ENCODE data around the gene MIB1.
"Not testable (repeated sequence)": the region's sequence is repeated elsewhere in the genome, so short reads cannot be mapped to it uniquely, and the experiment has no call there.

Gene MIB1

DNA sequence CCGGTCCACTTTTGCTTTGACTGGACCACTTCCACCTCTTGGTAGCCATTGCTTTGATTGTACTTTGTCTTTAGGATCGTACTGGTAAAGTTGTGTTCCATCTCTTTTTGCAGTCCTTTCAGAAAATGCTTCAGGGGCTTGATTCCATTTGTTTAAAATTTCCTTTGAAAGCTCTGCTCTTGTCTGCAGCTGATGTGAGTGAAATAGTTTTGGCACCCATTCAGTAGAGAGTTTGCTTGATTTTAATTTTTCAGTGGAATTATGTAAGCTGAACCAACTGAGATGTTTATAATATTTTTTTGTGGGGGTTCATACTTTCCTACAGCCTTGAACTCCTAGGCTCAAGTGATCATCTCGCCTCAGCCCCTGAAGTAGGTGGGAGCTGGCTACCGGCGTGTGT lies 7.6 kb upstream of the MIB1 start:
- no peak for DNase-seq (ENCODE audit: extremely low spot score)
- ChIA-PET CTCF (interaction anchor here (1.0 to 1.3 kb wide), 2 partner anchors 16 to 19 kb away, joined by 3 read pairs; no protein-coding TSS in a partner anchor), POLR2A (no interaction called here)
- TF ChIP-seq, protein P1, sequence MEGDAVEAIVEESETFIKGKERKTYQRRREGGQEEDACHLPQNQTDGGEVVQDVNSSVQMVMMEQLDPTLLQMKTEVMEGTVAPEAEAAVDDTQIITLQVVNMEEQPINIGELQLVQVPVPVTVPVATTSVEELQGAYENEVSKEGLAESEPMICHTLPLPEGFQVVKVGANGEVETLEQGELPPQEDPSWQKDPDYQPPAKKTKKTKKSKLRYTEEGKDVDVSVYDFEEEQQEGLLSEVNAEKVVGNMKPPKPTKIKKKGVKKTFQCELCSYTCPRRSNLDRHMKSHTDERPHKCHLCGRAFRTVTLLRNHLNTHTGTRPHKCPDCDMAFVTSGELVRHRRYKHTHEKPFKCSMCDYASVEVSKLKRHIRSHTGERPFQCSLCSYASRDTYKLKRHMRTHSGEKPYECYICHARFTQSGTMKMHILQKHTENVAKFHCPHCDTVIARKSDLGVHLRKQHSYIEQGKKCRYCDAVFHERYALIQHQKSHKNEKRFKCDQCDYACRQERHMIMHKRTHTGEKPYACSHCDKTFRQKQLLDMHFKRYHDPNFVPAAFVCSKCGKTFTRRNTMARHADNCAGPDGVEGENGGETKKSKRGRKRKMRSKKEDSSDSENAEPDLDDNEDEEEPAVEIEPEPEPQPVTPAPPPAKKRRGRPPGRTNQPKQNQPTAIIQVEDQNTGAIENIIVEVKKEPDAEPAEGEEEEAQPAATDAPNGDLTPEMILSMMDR (IDR thresholded peaks at IDR 0.05; ENCODE audit: control extremely low read depth, extremely low read depth, low read depth, missing control alignments) = no peak

DNA sequence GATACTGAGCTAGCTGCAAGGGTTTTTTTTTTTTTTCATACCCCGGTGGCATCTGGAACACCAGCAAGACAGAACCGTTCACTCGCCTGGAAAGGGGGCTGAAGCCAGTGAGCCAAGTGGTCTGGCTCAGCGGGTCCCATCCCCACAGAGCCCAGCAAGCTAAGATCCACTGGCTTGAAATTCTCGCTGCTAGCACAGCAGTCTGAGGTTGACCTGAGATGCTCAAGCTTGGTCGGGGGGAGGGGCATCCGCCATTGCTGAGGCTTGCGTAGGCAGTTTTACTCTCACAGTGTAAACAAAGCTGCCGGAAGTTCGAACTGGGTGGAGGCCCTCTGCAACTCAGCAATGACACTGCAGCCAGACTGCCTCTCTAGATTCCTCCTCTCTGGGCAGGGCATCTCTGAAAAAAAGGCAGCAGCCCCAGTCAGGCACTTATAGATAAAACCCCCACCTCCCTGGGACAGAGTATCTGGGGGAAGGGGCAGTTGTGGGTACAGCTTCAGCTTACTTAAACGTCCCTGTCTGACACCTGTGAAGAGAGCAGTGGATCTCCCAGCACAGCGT lies 5.1 kb upstream of the MIB1 start:
- TF ChIP-seq, protein P1 (IDR thresholded peaks at IDR 0.05; ENCODE audit: control extremely low read depth, extremely low read depth, low read depth, missing control alignments) = no peak
- ChIA-PET CTCF (no interaction called here), POLR2A (no interaction called here)
- DNase-seq (ENCODE audit: extremely low spot score) = no peak

DNA sequence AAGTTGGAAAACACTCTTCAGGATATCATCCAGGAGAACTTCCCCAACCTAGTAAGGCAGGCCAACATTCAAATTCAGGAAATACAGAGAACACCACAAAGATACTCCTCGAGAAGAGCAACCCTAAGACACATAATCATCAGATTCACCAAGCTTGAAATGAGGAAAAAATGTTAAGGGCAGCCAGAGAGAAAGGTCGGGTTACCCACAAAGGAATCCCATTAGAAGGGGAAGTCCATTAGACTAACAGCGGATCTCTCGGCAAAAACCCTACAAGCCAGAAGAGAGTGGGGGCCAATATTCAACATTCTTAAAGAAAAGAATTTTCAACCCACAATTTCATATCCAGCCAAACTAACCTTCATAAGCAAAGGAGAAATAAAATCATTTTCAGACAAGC lies 3.7 kb upstream of the MIB1 start:
- DNase-seq (ENCODE audit: extremely low spot score); POLR2A ChIA-PET; CTCF ChIA-PET: not testable (repeated sequence)

DNA sequence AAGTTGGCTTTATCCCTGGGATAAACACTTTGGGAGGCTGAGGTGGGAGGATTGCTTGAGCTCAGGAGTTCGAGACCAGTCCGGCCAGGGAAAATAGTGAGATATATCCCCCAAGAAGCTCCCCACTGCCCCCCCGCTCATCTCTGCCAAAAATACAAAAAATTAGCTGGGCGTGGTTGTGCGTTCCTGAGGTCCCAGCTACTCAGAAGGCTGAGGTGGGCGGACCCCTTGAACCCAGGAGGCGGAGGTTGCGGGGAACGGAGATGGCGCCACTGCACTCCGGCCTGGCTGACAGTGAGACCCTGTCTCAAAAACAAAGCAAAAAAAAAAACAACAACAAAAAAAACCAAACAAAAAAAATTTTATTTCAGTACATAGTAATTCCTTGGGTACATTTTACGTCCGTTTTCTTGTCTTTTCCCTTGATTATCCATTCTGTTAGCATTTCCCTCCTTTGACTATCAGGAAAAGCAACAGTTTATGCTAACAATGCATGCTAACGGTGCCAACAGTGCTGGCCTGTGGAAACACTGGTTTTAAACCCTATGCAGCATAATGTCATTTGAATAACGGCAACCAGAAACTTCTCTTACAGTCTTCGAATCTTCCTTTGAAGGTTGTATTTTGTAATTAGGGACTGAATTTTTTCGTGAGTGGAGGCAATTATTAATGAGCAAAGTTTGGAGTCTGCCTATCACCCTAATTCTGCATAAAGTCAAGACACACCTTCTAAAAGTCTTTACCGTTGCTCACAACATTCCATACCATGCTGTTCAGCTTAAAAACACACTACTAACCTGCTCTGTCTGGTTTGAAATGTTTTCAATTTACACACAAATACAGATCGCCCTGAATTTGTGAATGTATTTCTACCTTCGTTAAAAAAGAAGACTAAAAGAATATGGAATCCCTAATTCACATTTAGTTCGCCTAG lies 721 bp upstream of the MIB1 start:
- TF ChIP-seq, protein P1 (IDR thresholded peaks at IDR 0.05; ENCODE audit: control extremely low read depth, extremely low read depth, low read depth, missing control alignments) = no peak
- ChIA-PET POLR2A (interaction anchor here (0.7 to 0.9 kb wide), 5 partner anchors 12 to 1395 kb away, joined by 3 to 7 read pairs (median 4); partner anchors contain the start of genes ABHD3 and ESCO1), CTCF (interaction anchor here (0.8 to 1.8 kb wide), 10 partner anchors 9 to 139 kb away, joined by 3 to 7 read pairs (median 4); partner anchors contain the start of genes ABHD3 and ESCO1)
- DNase-seq (ENCODE audit: extremely low spot score) = no peak

GRCh38 chr18:21741312-21741561 lies 645 bp downstream of the MIB1 start:
- TF ChIP-seq, protein P1 (IDR thresholded peaks at IDR 0.05; ENCODE audit: control extremely low read depth, extremely low read depth, low read depth, missing control alignments) = no peak
- POLR2A ChIA-PET = no interaction called here
- CTCF ChIA-PET = interaction anchor here (1.0 to 1.5 kb wide), 3 partner anchors 13 to 140 kb away, joined by 3 to 6 read pairs (median 3); partner anchors contain the start of gene ESCO1
- no peak for DNase-seq (ENCODE audit: extremely low spot score)

DNA sequence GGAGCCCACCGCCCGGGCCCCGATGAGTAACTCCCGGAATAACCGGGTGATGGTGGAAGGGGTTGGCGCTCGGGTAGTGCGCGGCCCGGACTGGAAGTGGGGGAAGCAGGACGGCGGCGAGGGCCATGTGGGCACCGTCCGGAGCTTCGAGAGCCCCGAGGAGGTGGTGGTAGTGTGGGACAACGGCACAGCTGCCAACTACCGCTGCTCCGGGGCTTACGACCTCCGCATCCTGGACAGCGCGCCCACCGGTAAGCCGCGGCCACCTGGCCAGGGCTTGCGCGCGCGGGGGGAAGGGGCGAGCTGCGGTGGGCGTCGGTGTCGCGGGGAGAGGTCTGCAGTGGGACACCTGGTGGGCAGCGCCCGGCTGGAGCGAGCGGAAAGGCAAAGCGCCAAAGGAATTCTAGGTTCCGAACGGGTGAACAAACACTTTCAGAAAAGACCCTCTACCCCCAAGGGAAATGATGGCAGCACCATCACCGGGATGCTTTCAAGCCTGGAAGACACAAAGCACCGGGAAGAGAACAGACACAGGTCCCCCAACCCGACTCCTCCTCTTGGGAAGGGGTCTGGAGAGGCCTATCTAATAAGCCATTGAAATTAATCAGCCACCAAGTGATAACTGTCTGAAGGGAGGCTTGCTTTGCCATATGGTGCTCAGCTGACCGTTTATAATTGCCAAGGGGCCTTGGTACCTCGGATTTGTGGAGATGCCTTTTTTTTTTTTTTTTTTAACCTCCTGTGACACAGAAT lies 1.1 kb downstream of the MIB1 start:
- ChIA-PET CTCF (interaction anchor here (1.0 to 1.5 kb wide), 5 partner anchors 10 to 141 kb away, joined by 3 to 6 read pairs (median 3); partner anchors contain the start of gene ESCO1), POLR2A (interaction anchor here (0.7 kb wide), 1 partner anchor 83 kb away, joined by 6 read pairs; no protein-coding TSS in a partner anchor)
- DNase-seq (ENCODE audit: extremely low spot score) = peak; percentile 32
- TF ChIP-seq, protein P1 (IDR thresholded peaks at IDR 0.05; ENCODE audit: control extremely low read depth, extremely low read depth, low read depth, missing control alignments) = no peak

Measured in GM10248 (cell line).